Panc1 (cell line): ENCODE results near the gene ARMC3. TPM values are rescaled to one million over a fixed set of nuclear protein-coding genes. Genes with fewer than 3 reads are reported as not detected.

ENCODE experiments used
- ATAC-seq: fragments of 200-7000 bp; cut with Tn5 transposase; 2 replicates; pipeline ENCODE4 v1.9.1; 2020; ENCODE audit warnings: mild to moderate bottlenecking, moderate library complexity
- BruUV-seq: library from RNA; stranded (reverse); fragments of 400-500 nt; replicated peaks from 2 replicates; lab custom pipeline; 2021; lab: Mats Ljungman, UMichigan
- CTCF ChIA-PET: fragments of 300-600 bp; sonication (Branson Sonifier 250); formaldehyde crosslinking; loops from one replicate; lab custom pipeline; 2022; ENCODE audit warnings: antibody characterized with exemption; lab: Charles Lee
- POLR2A ChIA-PET: fragments of 300-600 bp; sonication (Branson Sonifier 250); formaldehyde crosslinking; loops from one replicate; lab custom pipeline; 2022; ENCODE audit warnings: antibody characterized with exemption; lab: Charles Lee
- DNase-seq: peaks from one replicate; pipeline ENCODE4 v3.0.0-alpha.2; 2010; ENCODE audit warnings: low read depth, low spot score
- H3K27ac ChIP-seq: 2 replicates; pipeline ENCODE4 v1.5.1; 2011; ENCODE audit warnings: mild to moderate bottlenecking, low read length, inconsistent platforms
- H3K27me3 ChIP-seq: fragments of 200-500 bp; sonication (Bioruptor generic); 2 replicates; pipeline ENCODE4 v1.6.0; 2014; ENCODE audit warnings: low read length, inconsistent platforms; ENCODE audit not compliant: control insufficient read depth, insufficient read depth
- H3K36me3 ChIP-seq: fragments of 200-500 bp; sonication (Bioruptor generic); 2 replicates; pipeline ENCODE4 v1.5.1; 2014; ENCODE audit warnings: inconsistent platforms, mild to moderate bottlenecking, low read length, moderate library complexity; ENCODE audit not compliant: control insufficient read depth, insufficient read depth
- H3K4me1 ChIP-seq: 2 replicates; pipeline ENCODE4 v1.5.1; 2011; ENCODE audit warnings: inconsistent platforms, mild to moderate bottlenecking, low read length, moderate library complexity; ENCODE audit not compliant: control insufficient read depth, insufficient read depth
- H3K4me3 ChIP-seq, 2 experiments: 2 replicates each; pipeline ENCODE4 v1.5.1; 2011 to 2012; ENCODE audit warnings: low read depth in 2 of 2, low read length in 2 of 2, mild to moderate bottlenecking in 2 of 2, inconsistent platforms in 1 of 2, moderate library complexity in 1 of 2
- H3K9me3 ChIP-seq: fragments of 200-500 bp; sonication (Bioruptor generic); 2 replicates; pipeline ENCODE4 v1.5.1; 2014; ENCODE audit warnings: low read depth, mild to moderate bottlenecking, inconsistent platforms, low read length, moderate library complexity; ENCODE audit not compliant: control insufficient read depth, insufficient read depth
- CTCF ChIP-seq: fragments of 450-650 bp; IDR thresholded peaks from 2 replicates; pipeline ENCODE4 v1.5.1; 2017; ENCODE audit warnings: mild to moderate bottlenecking
- POLR2AphosphoS5 ChIP-seq: IDR thresholded peaks from 2 replicates; pipeline ENCODE4 v1.6.1; 2012; ENCODE audit warnings: mild to moderate bottlenecking, low read depth, low read length, moderate library complexity
- REST ChIP-seq, 2 experiments: IDR thresholded peaks; 2 replicates each; pipeline ENCODE4 v1.6.1; 2011 to 2012; ENCODE audit warnings: low read depth in 2 of 2, control low read depth in 1 of 2, low read length in 1 of 2, mild to moderate bottlenecking in 1 of 2, moderate library complexity in 1 of 2; ENCODE audit not compliant: insufficient read depth in 1 of 2
- SIN3A ChIP-seq: IDR thresholded peaks from 2 replicates; pipeline ENCODE4 v1.6.1; 2012; ENCODE audit warnings: low read depth, mild to moderate bottlenecking, low read length, moderate library complexity, borderline replicate concordance; ENCODE audit not compliant: insufficient read depth
- TCF7L2 ChIP-seq: IDR thresholded peaks from 2 replicates; pipeline ENCODE4 v1.6.1; 2011; ENCODE audit warnings: mild to moderate bottlenecking, low read depth, low read length, inconsistent platforms
- in situ Hi-C: cut with HindIII; loops from 2 replicates; pipeline ENCODE4 v1.10.0; 2016; ENCODE audit warnings: low sequenced_read_pairs, low pct_unique_long_range_greater_than_20kb
- intact Hi-C: fragments of 100-400 bp; cut with micrococcal nuclease; formaldehyde crosslinking; loops from one replicate; pipeline ENCODE4 v1.10.0; 2022; ENCODE audit not compliant: unreplicated experiment
- total RNA-seq: library from RNA; stranded (reverse); gene quantifications from one replicate; pipeline ENCODE4 v1.2.1, GENCODE V29; 2021; ENCODE audit not compliant: unreplicated experiment

ARMC3 gene
- total RNA-seq, 1 experiment from 2014 or later = 1.0 TPM

GRCh38 chr10:22977751-22978150 is 49.9 kb downstream of the ARMC3 start:
- Histone ChIP-seq H3K4me1 (no peaks in the 10 kb centered on the region), H3K4me3 (no peak overlapping the region), H3K27me3 (no peaks in the 10 kb centered on the region), H3K36me3 (no peaks in the 10 kb centered on the region), H3K9me3 (no peaks in the 10 kb centered on the region), H3K27ac (no peak overlapping the region)
- CTCF ChIA-PET = no interaction called here
- POLR2A ChIA-PET = no interaction called here
- no TSS peak for BruUV-seq
- ATAC-seq (no peak), DNase-seq (no peak)
- TF ChIP-seq TCF7L2 (no peak), POLR2AphosphoS5 (no peak), CTCF (no peak), REST (IDR thresholded peaks at IDR 0.05; ENCODE audit: insufficient read depth in 1 of 2, low read depth in 2 of 2, low read length in 1 of 2) (no peak), SIN3A (no peak)
- in situ Hi-C loops (no loop called here), intact Hi-C loops (no loop called here)

- in situ Hi-C loops = no loop called here
- H3K27me3 ChIP-seq = no peaks in the 10 kb centered on the region
- H3K4me3 ChIP-seq = no peak overlapping the region
- TF ChIP-seq SIN3A (no peak), REST (IDR thresholded peaks at IDR 0.05; ENCODE audit: insufficient read depth in 1 of 2, low read depth in 2 of 2, low read length in 1 of 2) (no peak), TCF7L2 (no peak), POLR2AphosphoS5 (no peak), CTCF (no peak)
- ChIA-PET POLR2A (no interaction called here), CTCF (no interaction called here)
- ATAC-seq (no peak), DNase-seq (no peak)
- no peak overlapping the region for H3K27ac ChIP-seq
- H3K36me3 ChIP-seq = no peaks in the 10 kb centered on the region
- intact Hi-C loops = no loop called here
- BruUV-seq = no TSS peak
- no peaks in the 10 kb centered on the region for H3K9me3 ChIP-seq
- no peaks in the 10 kb centered on the region for H3K4me1 ChIP-seq
Measured at GRCh38 chr10:22978287-22978686, 50.4 kb downstream of the ARMC3 start.
